Subcutaneous abdominal adipose tissue (tissue), 5 donors: ENCODE results near the gene LIN54.

Experiments
- H3K27ac ChIP-seq: one replicate; pipeline ENCODE4 v1.7.0; 2013; ENCODE audit warnings: low read depth, mild to moderate bottlenecking, inconsistent platforms, low read length, moderate library complexity
- H3K27me3 ChIP-seq, 5 donors: one replicate each; pipeline ENCODE4 v1.7.0; 2013; ENCODE audit warnings: low read length in 5 of 5, inconsistent platforms in 1 of 5; ENCODE audit not compliant: control insufficient read depth in 5 of 5, insufficient read depth in 4 of 5
- H3K36me3 ChIP-seq, 5 donors: one replicate each; pipeline ENCODE4 v1.7.0; 2013; ENCODE audit warnings: low read length in 5 of 5; ENCODE audit not compliant: control insufficient read depth in 5 of 5, insufficient read depth in 5 of 5
- H3K4me1 ChIP-seq, 5 donors: one replicate each; pipeline ENCODE4 v1.7.0; 2013; ENCODE audit warnings: low read length in 5 of 5, mild to moderate bottlenecking in 3 of 5, moderate library complexity in 1 of 5; ENCODE audit not compliant: control insufficient read depth in 5 of 5, insufficient read depth in 5 of 5
- H3K4me3 ChIP-seq, 5 donors: one replicate each; pipeline ENCODE4 v1.7.0; 2013; ENCODE audit warnings: low read length in 5 of 5, low read depth in 1 of 5
- H3K9ac ChIP-seq, 5 donors: one replicate each; pipeline ENCODE4 v1.7.0; 2013; ENCODE audit warnings: low read length in 5 of 5, mild to moderate bottlenecking in 4 of 5, moderate library complexity in 3 of 5
- H3K9me3 ChIP-seq, 5 donors: one replicate each; pipeline ENCODE4 v1.7.0; 2013; ENCODE audit warnings: low read length in 5 of 5; ENCODE audit not compliant: control insufficient read depth in 5 of 5
- donor health status: healthy.
- donor health status: healthy.
- donor health status: healthy.
- donor health status: healthy.
- donor health status: healthy.

LIN54 gene

GRCh38 chr4:82899374-82900065 lies 111.1 kb downstream of the LIN54 start:
- H3K4me1 ChIP-seq = peaks cover 12 to 37% (median 30%) of the 10 kb centered on the region in 5 donors

GRCh38 chr4:82898322-82899243 lies 112.0 kb downstream of the LIN54 start:
- peak overlapping the region; percentile 80 to 96 (median 88) for H3K4me3 ChIP-seq
- peak overlapping the region in 4 of 5 donors; percentile 48 to 91 (median 80) for H3K9ac ChIP-seq
- H3K27ac ChIP-seq = peak overlapping the region; percentile 96
- peaks cover 0 to 7% (median 0%) of the 10 kb centered on the region in 5 donors for H3K27me3 ChIP-seq
- peaks cover 12 to 37% (median 30%) of the 10 kb centered on the region in 5 donors for H3K4me1 ChIP-seq
- H3K9me3 ChIP-seq = no peaks in the 10 kb centered on the region
- peaks cover 8 to 17% (median 12%) of the 10 kb centered on the region in 5 donors for H3K36me3 ChIP-seq

More at GRCh38 chr4:82899374-82900065, 111.1 kb downstream of the LIN54 start:
- Histone ChIP-seq H3K9me3 (no peaks in the 10 kb centered on the region), H3K36me3 (peaks cover under 1 to 9% (median 5%) of the 10 kb centered on the region in 5 donors), H3K27ac (peak overlapping the region; percentile 96), H3K9ac (peak overlapping the region; percentile 78 to 91 (median 82)), H3K27me3 (peaks cover 0 to 7% (median 0%) of the 10 kb centered on the region in 5 donors), H3K4me3 (peak overlapping the region; percentile 80 to 96 (median 88))

GRCh38 chr4:82896755-82897154 lies 113.9 kb downstream of the LIN54 start:
- no peak overlapping the region for H3K27ac ChIP-seq
- H3K9me3 ChIP-seq = no peaks in the 10 kb centered on the region
- H3K4me3 ChIP-seq = no peak overlapping the region
- H3K27me3 ChIP-seq = peaks cover 0 to 7% (median 0%) of the 10 kb centered on the region in 5 donors
- H3K36me3 ChIP-seq = peaks cover 8 to 24% (median 16%) of the 10 kb centered on the region in 5 donors
- H3K4me1 ChIP-seq = peaks cover 12 to 39% (median 34%) of the 10 kb centered on the region in 5 donors
- H3K9ac ChIP-seq = no peak overlapping the region

GRCh38 chr4:82893942-82894341 lies 116.7 kb downstream of the LIN54 start:
- Histone ChIP-seq H3K27me3 (no peaks in the 10 kb centered on the region), H3K36me3 (peaks cover 8 to 24% (median 16%) of the 10 kb centered on the region in 5 donors), H3K9ac (no peak overlapping the region), H3K4me1 (peaks cover 0 to 36% (median 34%) of the 10 kb centered on the region in 5 donors), H3K9me3 (no peaks in the 10 kb centered on the region), H3K27ac (no peak overlapping the region), H3K4me3 (no peak overlapping the region)

GRCh38 chr4:82892467-82892802 lies 118.2 kb downstream of the LIN54 start:
- H3K9me3 ChIP-seq = no peaks in the 10 kb centered on the region
- no peak overlapping the region for H3K9ac ChIP-seq
- no peak overlapping the region for H3K27ac ChIP-seq
- H3K36me3 ChIP-seq = peaks cover 8 to 24% (median 16%) of the 10 kb centered on the region in 5 donors
- H3K4me1 ChIP-seq = peaks cover 2 to 30% (median 23%) of the 10 kb centered on the region in 5 donors
- H3K27me3 ChIP-seq = no peaks in the 10 kb centered on the region
- no peak overlapping the region for H3K4me3 ChIP-seq

GRCh38 chr4:82891707-82892466 lies 118.7 kb downstream of the LIN54 start:
- Histone ChIP-seq H3K27me3 (no peaks in the 10 kb centered on the region), H3K4me1 (peaks cover 2 to 31% (median 26%) of the 10 kb centered on the region in 5 donors), H3K36me3 (peaks cover 8 to 24% (median 16%) of the 10 kb centered on the region in 5 donors), H3K9me3 (no peaks in the 10 kb centered on the region), H3K9ac (peak overlapping the region; percentile 77 to 93 (median 81)), H3K4me3 (peak overlapping the region; percentile 80 to 95 (median 94)), H3K27ac (peak overlapping the region; percentile 99)

- Histone ChIP-seq H3K4me1 (peaks cover 2 to 39% (median 32%) of the 10 kb centered on the region in 5 donors), H3K4me3 (peak within 1 kb of the TSS; percentile 85 to 95 (median 94)), H3K27me3 (no peaks in the 10 kb centered on the region), H3K9me3 (no peaks in the 10 kb centered on the region), H3K9ac (peak within 1 kb of the TSS; percentile 81 to 96 (median 91)), H3K27ac (peak within 1 kb of the TSS; percentile 99), H3K36me3 (peaks cover 8 to 24% (median 16%) of the 10 kb centered on the region in 5 donors)
Observed at GRCh38 chr4:82890901-82891706, 119.5 kb downstream of the LIN54 start, which contains the start of gene SEC31A. SEC31A (minus strand) TSS chr4:82891153; CDS start chr4:82881936, 9,217 bp downstream.

- peaks cover 2 to 45% (median 38%) of the 10 kb centered on the region in 5 donors for H3K4me1 ChIP-seq
- no peaks in the 10 kb centered on the region for H3K9me3 ChIP-seq
- peak overlapping the region; percentile 85 to 95 (median 94) for H3K4me3 ChIP-seq
- peak overlapping the region; percentile 99 for H3K27ac ChIP-seq
- peaks cover 8 to 23% (median 16%) of the 10 kb centered on the region in 5 donors for H3K36me3 ChIP-seq
- no peaks in the 10 kb centered on the region for H3K27me3 ChIP-seq
- H3K9ac ChIP-seq = peak overlapping the region; percentile 81 to 96 (median 91)
Observed at GRCh38 chr4:82890528-82890900, 120.1 kb downstream of the LIN54 start.

- H3K27ac ChIP-seq = peak overlapping the region; percentile 99
- no peaks in the 10 kb centered on the region for H3K9me3 ChIP-seq
- H3K27me3 ChIP-seq = no peaks in the 10 kb centered on the region
- peak overlapping the region in 3 of 5 donors; percentile 17 to 96 (median 89) for H3K9ac ChIP-seq
- peaks cover 6 to 14% (median 9%) of the 10 kb centered on the region in 5 donors for H3K36me3 ChIP-seq
- H3K4me1 ChIP-seq = peaks cover 2 to 55% (median 41%) of the 10 kb centered on the region in 5 donors
- peak overlapping the region; percentile 85 to 95 (median 94) for H3K4me3 ChIP-seq
Observed at GRCh38 chr4:82889287-82889686, 121.3 kb downstream of the LIN54 start.
